ENCODE results near the gene DCLK2.

DCLK2 gene

DNA sequence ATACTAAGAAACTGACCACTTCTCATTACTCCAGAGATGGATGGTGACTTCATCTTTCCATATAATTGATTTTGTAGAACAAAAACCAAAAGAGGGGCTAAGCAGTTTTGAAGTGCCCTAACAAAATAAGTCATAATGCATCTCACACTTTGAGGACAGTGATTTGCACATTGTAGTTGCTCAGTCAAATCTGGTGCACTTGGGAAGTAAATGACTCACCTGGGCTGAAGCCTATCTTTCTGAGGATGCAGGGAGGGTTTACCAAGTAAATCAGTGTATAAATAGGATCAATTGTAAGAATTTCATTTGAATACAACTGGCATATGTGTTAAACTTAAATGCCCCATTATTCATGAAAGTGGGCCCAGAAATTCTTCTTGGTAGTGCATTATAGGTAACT, 134.2 kb downstream of the DCLK2 start:
- DNase-seq = no peak

DNA sequence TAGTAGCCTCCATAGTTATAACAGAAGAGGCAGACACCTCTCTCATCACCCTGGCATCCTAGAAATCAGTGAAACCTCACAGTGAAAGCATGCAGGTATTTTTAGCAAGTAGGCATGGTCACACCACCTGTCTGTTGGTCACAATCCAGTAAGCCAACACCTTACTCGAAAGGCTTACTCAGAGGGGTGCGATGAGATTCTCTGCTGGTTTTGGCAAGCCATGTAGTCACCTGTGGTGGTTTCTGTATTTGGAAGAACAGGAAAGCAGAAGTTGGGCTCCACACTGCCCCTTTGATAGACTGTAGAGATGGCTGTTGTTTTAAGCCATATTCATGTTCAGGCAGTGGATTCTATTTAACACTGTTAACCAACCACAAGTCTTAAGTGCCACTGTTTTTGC, 134.7 kb downstream of the DCLK2 start:
- DNase-seq = no peak

GRCh38 chr4:150215601-150216000, 137.4 kb downstream of the DCLK2 start:
- no peak for DNase-seq

DNA sequence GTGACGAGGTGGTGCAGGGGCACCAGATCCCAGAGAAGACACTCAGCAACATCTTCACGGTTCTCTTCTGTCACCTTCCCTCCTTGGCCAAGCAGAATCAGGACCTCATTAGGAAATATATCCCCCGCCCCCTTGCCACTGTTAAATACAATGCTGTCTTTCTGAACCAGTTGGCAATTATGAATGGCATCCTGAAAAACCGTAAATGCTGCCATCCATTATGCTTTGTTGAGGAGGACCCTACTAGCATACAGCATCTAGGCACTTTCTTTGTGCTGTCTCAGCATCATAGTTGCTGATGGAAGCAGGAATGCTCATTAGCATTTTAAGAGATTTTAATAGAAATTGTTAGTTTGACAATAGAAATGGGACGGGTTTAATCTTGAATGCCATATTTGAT, 138.5 kb downstream of the DCLK2 start:
- no peak for DNase-seq

DNA sequence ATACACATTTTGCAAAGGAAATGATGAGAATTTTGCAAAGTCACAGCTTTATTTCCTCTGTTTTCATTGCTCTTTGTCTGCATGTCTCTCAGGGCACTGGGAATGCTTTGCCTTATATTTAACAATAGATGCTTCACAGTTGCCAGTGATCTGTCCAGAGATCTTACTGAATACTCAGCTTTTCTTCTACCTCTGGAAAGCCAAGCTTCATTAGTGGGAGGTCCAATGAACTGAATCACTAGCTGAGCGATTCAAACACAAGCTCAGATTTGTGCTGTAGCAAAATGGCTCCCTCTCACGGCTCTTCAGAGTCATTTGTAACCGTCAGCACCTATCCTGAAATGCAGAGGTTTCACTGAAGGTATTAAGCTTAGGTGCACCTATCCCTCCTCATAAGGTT, 138.9 kb downstream of the DCLK2 start:
- DNase-seq = peak; percentile 83

GRCh38 chr4:150217808-150218207, 139.6 kb downstream of the DCLK2 start:
- no peak for DNase-seq

DNA sequence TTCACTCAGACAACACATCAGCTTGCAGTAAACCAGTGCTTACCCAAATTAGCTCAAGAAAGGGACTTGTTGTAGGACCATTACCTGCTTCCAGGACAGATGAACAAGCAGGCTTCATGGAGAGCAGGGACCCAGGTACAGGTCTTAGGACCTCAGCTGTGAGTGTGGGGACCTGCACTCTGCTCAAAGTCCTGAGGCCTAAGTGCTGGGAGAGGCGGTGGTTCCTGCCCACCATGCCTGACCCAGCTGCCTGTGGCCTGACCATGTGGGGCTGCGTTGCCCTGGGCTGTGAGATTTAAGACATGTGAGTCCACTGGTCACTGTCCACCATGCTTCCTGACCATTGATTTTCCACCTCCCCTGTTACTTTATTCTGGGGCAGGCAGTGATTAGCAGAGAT, 140.2 kb downstream of the DCLK2 start:
- no peak for DNase-seq

GRCh38 chr4:150219841-150220240, 141.6 kb downstream of the DCLK2 start:
- DNase-seq = no peak

DNA sequence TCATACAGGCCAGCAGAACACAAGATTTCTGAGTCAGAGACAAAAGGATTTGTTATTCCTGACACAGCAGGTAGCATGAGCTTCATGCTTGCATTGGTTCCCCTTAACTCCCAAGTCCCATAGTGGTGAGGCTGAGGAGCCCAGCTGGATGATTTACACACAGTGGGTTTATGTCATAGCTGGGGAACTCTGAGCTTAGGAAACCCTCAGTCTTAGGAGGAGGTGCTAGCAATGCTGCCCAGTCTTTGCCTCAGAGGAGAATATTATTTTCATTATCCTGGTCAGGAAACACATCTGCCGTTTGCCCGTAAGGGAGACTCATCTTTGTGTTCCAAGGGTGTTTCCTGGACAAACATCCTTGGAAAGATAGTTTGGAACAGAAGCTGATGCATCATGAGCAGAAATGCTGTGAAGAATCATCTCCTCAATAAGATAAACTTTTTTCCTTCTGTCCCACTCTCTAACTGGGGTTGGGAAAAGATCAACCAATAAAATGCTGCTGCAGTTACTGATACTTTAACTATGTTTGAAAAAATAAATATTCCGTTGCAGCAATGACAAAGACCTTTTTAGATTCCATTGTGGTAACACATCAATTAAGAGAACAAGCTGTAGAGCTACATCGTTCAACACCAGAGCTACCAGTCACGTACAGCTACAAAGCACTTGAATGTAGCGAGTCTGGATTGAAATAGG, 146.8 kb downstream of the DCLK2 start:
- peak; percentile 98 for DNase-seq

GRCh38 chr4:150229520-150229919, 151.3 kb downstream of the DCLK2 start:
- peak; percentile 96 for DNase-seq

- DNase-seq = no peak
Observed at GRCh38 chr4:150230561-150230960, 152.3 kb downstream of the DCLK2 start.

- no peak for DNase-seq
Observed at GRCh38 chr4:150231107-150231770, 153.0 kb downstream of the DCLK2 start.

DNA sequence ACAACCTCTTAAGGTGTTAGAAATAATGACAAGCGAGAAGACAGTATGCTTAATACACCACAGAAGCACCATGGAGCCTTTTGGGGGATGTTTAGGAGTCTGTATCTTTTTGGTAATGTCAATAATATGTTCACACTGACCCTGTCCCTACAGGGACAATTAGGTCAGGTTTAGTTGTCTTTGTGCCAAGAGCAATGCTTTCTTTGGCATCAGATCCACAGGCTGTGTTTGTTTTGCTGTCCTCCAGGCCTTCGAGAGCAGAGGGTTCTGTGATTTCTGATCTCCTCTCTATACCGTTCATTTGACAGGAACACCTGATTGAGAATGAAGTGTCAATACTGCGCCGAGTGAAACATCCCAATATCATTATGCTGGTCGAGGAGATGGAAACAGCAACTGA, 153.8 kb downstream of the DCLK2 start:
- DNase-seq = no peak

GRCh38 chr4:150234246-150234645, 156.0 kb downstream of the DCLK2 start:
- DNase-seq = no peak

DNA sequence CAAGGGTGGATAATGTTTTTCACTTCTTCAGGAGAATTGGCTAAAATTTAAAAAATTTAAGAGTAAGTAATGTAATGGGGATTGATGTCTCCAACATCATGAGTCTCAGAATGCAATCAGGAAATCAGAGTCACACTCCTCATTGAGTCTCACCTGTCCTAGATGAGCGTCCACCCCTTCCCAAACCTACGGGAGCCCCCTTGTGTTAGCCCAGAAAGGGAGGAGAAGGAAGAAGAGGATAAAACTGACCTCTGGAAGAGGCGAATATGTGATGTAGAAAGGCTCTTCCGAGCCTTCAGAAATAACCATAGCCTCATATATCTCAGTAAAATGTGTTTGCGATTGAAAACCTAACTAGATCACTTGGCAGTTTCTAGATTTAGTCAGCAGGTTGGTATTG, 157.1 kb downstream of the DCLK2 start:
- no peak for DNase-seq

DNA sequence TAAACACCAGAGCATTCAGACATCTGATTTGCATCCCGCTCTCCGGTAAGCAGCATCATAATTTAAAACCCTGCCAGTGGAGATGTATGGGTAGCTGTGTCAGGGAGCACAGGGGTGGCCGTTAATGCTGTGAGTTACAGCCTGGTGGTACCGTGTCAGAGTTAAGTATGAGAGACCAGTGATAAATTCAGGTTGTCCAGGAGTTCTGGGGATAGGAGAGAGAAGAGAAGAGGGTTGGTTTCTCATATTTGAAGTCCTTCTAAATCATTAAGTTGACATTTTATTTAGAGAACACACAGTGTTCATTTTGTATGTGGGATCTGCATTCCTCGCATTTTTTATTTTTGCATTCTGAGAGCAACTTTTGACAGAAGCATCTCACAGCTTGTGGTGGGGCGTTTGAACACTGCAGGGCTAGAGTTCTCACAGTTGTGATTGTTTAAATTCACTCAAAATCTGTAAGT, 157.6 kb downstream of the DCLK2 start:
- DNase-seq = peak; percentile 89

DNA sequence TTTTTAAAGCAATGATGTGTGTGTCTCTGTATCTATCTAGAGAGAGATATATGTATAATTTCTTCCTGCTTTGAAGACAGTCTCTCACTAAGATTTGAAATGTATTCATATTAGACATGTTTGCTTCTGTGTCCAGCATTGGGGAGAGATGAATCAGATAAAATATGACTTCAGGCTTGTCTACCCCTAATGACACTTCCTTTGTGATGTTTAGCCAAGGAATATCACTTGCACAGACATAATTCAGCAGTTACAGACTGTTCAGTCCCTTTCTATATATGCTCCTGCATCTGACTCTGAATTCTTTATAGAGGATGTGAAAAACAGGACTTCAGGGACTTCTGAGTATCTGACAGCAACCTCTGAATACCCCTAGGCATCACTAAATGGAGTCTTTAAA, 158.4 kb downstream of the DCLK2 start:
- peak; percentile 81 for DNase-seq

DNA sequence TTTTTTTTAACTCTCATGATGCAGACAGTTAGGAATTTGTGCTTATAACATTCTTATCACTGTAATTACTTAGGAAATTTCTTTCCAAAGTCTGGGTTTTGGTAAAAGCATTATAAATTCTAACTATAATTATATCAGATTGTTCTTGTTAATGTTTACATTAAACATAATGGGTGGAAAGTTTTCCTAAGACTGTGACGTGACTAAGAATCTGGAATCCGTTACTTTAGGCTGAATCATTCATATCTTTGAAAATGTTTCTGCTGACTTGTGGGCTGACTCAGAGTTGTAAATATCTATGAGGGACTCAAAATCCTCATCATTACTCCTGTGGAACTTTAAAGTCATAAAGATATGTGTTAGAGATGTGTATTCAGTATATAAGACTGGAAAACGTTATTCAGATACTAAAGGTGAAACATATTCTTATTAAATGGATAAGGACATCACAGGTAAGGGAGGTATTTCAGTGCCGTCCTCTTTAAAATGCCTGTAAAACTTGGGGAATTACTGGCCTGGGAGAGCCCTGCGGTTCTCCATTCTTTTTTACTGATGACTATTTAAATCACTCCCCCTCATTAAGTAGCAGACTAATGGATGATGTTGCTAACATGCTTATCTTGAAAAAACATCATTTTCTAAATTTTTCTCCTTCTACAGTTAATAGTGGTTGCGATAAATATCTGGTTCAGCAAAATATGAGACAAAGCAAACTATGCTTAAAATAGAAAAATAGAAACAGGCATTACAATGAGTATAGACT, 159.0 kb downstream of the DCLK2 start:
- DNase-seq = peak; percentile 98

GRCh38 chr4:150238591-150238990, 160.3 kb downstream of the DCLK2 start:
- no peak for DNase-seq

DNA sequence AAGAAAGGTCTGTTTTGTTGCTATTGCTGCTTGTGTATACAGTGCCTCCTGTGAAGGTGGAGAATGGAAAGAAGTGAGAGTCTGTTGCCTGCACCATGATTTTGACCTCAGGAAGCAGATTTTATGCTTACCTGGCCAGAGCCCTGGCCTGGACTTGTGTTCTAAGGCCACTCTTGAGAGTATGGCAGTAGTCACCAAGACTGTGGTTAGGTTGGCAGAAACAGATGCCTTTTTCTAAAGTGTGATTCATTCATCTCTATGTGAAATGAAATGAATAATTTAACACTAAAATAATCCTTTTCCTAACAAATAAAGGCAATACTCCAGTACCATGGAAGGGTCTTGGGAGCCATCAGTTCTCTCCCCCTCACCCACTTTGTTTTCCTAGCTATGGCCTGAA, 161.8 kb downstream of the DCLK2 start:
- DNase-seq = no peak

- DNase-seq = peak; percentile 54
Observed at GRCh38 chr4:150242820-150243458, 164.7 kb downstream of the DCLK2 start.

- DNase-seq = no peak
Observed at GRCh38 chr4:150243932-150244331, 165.7 kb downstream of the DCLK2 start.

- peak; percentile 82 for DNase-seq
Observed at GRCh38 chr4:150244600-150244999, 166.4 kb downstream of the DCLK2 start.

Measured in fibroblast of skin of right quadriceps (primary cell).